HepG2 (cell line): ENCODE measurements around the gene ZNF10. TPM values are rescaled to one million over a fixed set of nuclear protein-coding genes. Genes with fewer than 3 reads are reported as not detected.

Experiments used
- ATAC-seq: fragments of 200-7000 bp; cut with Tn5 transposase; 3 replicates; pipeline ENCODE4 v1.9.1; 2020; ENCODE audit warnings: mild to moderate bottlenecking, moderate library complexity
- BruUV-seq: library from RNA; stranded (reverse); fragments of 400-500 nt; replicated peaks from 2 replicates; lab custom pipeline; 2021; lab: Mats Ljungman, UMichigan
- CTCF ChIA-PET: fragments of 300-600 bp; formaldehyde crosslinking; extraction: SDS; loops from one replicate; lab custom pipeline; 2021; ENCODE audit warnings: low total read pairs, inconsistent platforms, low intra/inter-chr PET ratio; lab: Yijun Ruan, JAX
- POLR2A ChIA-PET: fragments of 350-600 bp; sonication (Branson Sonifier 250); formaldehyde crosslinking; loops from one replicate; lab custom pipeline; 2020; ENCODE audit warnings: antibody characterized with exemption, inconsistent platforms; lab: Yijun Ruan, JAX
- DNase-seq: peaks from one replicate; pipeline ENCODE4 v3.0.0-alpha.2; 2015; ENCODE audit warnings: low spot score
- FAIRE-seq: peaks from 3 replicates; lab custom pipeline; 2011; peaks lifted over from hg19 to GRCh38; lab: Jason Lieb, UNC
- H2AFZ ChIP-seq: one replicate; pipeline ENCODE4 v1.6.1; 2011; ENCODE audit warnings: low read length, inconsistent platforms
- H3K27ac ChIP-seq: fragments of 300-600 bp; 3 replicates; pipeline ENCODE4 v1.8.0; 2011; ENCODE audit warnings: mixed run types, mild to moderate bottlenecking, mixed read lengths, low read length, inconsistent platforms; ENCODE audit not compliant: insufficient read depth; ENCODE audit errors: extremely low read length
- H3K27me3 ChIP-seq, 2 experiments: fragments of 200-600 bp in 1 of 2; 2 replicates in 1 of 2; 3 replicates in 1 of 2; pipeline versions ENCODE4 v1.6.0 to v1.8.0; 2011; ENCODE audit warnings: low read length in 2 of 2, mild to moderate bottlenecking in 2 of 2, moderate library complexity in 2 of 2, inconsistent platforms in 1 of 2; ENCODE audit not compliant: insufficient read depth in 2 of 2, control insufficient read depth in 1 of 2
- H3K36me3 ChIP-seq, 2 experiments: fragments of 200-600 bp in 1 of 2; replicated peaks in 1 of 2; 2 replicates in 1 of 2; 3 replicates in 1 of 2; pipeline versions ENCODE4 v1.5.1 to v1.8.0; 2011; ENCODE audit warnings: low read length in 2 of 2, inconsistent platforms in 1 of 2; ENCODE audit not compliant: insufficient read depth in 2 of 2, control insufficient read depth in 1 of 2
- H3K4me1 ChIP-seq: 2 replicates; pipeline ENCODE4 v1.5.1; 2012; ENCODE audit warnings: low read length, inconsistent platforms; ENCODE audit not compliant: insufficient read depth
- H3K4me2 ChIP-seq: 2 replicates; pipeline ENCODE4 v1.6.0; 2011; ENCODE audit warnings: low read depth, low read length, inconsistent platforms
- H3K4me3 ChIP-seq, 3 experiments: fragments of 200-600 bp in 1 of 3; sonication (generic), shearing (Covaris generic) in 1 of 3; replicated peaks in 1 of 3; 2 replicates each; pipeline ENCODE4 v1.5.1; 2011 to 2016; ENCODE audit warnings: low read length in 3 of 3, inconsistent platforms in 2 of 3, low read depth in 2 of 3, mild to moderate bottlenecking in 2 of 3, control low read depth in 1 of 3, mixed read lengths in 1 of 3; ENCODE audit not compliant: insufficient read depth in 1 of 3
- H3K79me2 ChIP-seq: one replicate; pipeline ENCODE4 v1.6.1; 2011; ENCODE audit warnings: low read length, inconsistent platforms; ENCODE audit not compliant: insufficient read depth
- H3K9ac ChIP-seq: 2 replicates; pipeline ENCODE4 v1.6.0; 2011; ENCODE audit warnings: mild to moderate bottlenecking, low read depth, low read length, inconsistent platforms; ENCODE audit not compliant: insufficient read depth
- H3K9me3 ChIP-seq: 2 replicates; pipeline ENCODE4 v1.5.1; 2012; ENCODE audit warnings: mild to moderate bottlenecking, low read length
- H4K20me1 ChIP-seq: 2 replicates; pipeline ENCODE4 v1.6.0; 2011; ENCODE audit warnings: inconsistent platforms, mild to moderate bottlenecking, low read length, moderate library complexity; ENCODE audit not compliant: insufficient read depth
- AHR ChIP-seq: IDR thresholded peaks from 2 replicates; pipeline ENCODE4 v1.6.1; 2018; ENCODE audit warnings: missing genetic modification reagents, missing compliant biosample characterization
- CEBPB ChIP-seq: IDR thresholded peaks from 2 replicates; pipeline ENCODE4 v1.6.1; 2011; ENCODE audit warnings: low read depth, low read length, improper control_type of control experiment, borderline replicate concordance
- ELF1 ChIP-seq: sonication (generic); formaldehyde crosslinking; IDR thresholded peaks from 2 replicates; pipeline ENCODE4 v1.4.0; 2020; ENCODE audit warnings: missing genetic modification reagents
- GLI4 ChIP-seq: sonication (generic); formaldehyde crosslinking; IDR thresholded peaks from 2 replicates; pipeline ENCODE4 v1.5.1; 2020; ENCODE audit warnings: missing genetic modification reagents, mild to moderate bottlenecking, moderate library complexity, borderline replicate concordance
- IKZF4 ChIP-seq: sonication (generic); formaldehyde crosslinking; IDR thresholded peaks from 2 replicates; pipeline ENCODE4 v1.5.1; 2020; ENCODE audit warnings: borderline replicate concordance, mild to moderate bottlenecking, low read depth, missing genetic modification reagents; ENCODE audit errors: not compliant biosample characterization
- IRX3 ChIP-seq: sonication (generic); formaldehyde crosslinking; IDR thresholded peaks from 2 replicates; pipeline ENCODE4 v1.8.1; 2023; ENCODE audit warnings: mild to moderate bottlenecking, low read depth, missing genetic modification reagents, borderline replicate concordance
- JUN ChIP-seq: sonication (generic); formaldehyde crosslinking; IDR thresholded peaks from 2 replicates; pipeline ENCODE4 v1.4.0; 2020; ENCODE audit warnings: mild to moderate bottlenecking, missing genetic modification reagents
- KDM3A ChIP-seq: IDR thresholded peaks from 2 replicates; pipeline ENCODE4 v1.6.1; 2018; ENCODE audit warnings: low read depth, missing compliant biosample characterization
- MTF1 ChIP-seq: sonication (generic); formaldehyde crosslinking; IDR thresholded peaks from 2 replicates; pipeline ENCODE4 v1.5.0; 2020; ENCODE audit warnings: missing genetic modification reagents
- MZF1 ChIP-seq: sonication (generic); formaldehyde crosslinking; IDR thresholded peaks from 2 replicates; pipeline ENCODE4 v1.8.1; 2023; ENCODE audit warnings: mild to moderate bottlenecking, missing genetic modification reagents, borderline replicate concordance
- NR2F2 ChIP-seq: IDR thresholded peaks from 2 replicates; pipeline ENCODE4 v1.6.1; 2012; ENCODE audit warnings: low read depth, inconsistent platforms, borderline replicate concordance
- ZNF572 ChIP-seq: sonication (generic); formaldehyde crosslinking; IDR thresholded peaks from 2 replicates; pipeline ENCODE4 v1.5.1; 2020; ENCODE audit warnings: mild to moderate bottlenecking, missing genetic modification reagents
- WGBS: methylation state at CpG from one replicate; pipeline ENCODE4 v1.1.6; 2017; ENCODE audit warnings: low lambda C conversion rate; 5-methylcytosine and 5-hydroxymethylcytosine counted together
- in situ Hi-C: cut with HindIII; loops from 2 replicates; pipeline ENCODE4 v1.10.0; 2017; ENCODE audit warnings: low pct_unique_long_range_greater_than_20kb; ENCODE audit not compliant: extremely low pct_ligation_motif_present
- intact Hi-C: fragments of 100-400 bp; cut with micrococcal nuclease; formaldehyde crosslinking; loops from one replicate; pipeline ENCODE4 v1.10.0; 2022; ENCODE audit not compliant: unreplicated experiment
- polyA plus RNA-seq, 8 experiments: library from polyadenylated mRNA; depleted of rRNA in 3 of 8; stranded (reverse) in 7 of 8; unstranded in 1 of 8; fragments of >200 nt; fragmentation: Illumina TruSeq in 4 of 8; extraction: Trizol in 4 of 8; gene quantifications; 2 replicates each; pipeline versions ENCODE4 v1.2.1 to v1.2.3, GENCODE V29; 2011 to 2016; ENCODE audit warnings: low read depth in 4 of 8, missing spikeins in 1 of 8, mixed read lengths in 1 of 8; ENCODE audit not compliant: insufficient read depth in 1 of 8
- total RNA-seq, 5 experiments: library from RNA; depleted of rRNA; stranded (reverse); fragments of >200 nt; fragmentation: Illumina TruSeq; extraction: Trizol; gene quantifications; 2 replicates each; pipeline ENCODE4 v1.2.3, GENCODE V29; 2016; ENCODE audit warnings: low read depth in 1 of 5
- TF ChIP-seq, protein P1 (sequence below): sonication (generic); formaldehyde crosslinking; conservative IDR thresholded peaks from 2 replicates; pipeline ENCODE4 v1.8.0; 2022; ENCODE audit warnings: low read depth, missing genetic modification reagents

The ZNF10 gene
- total and polyA plus RNA-seq, 2 of the 13 experiments (the other 11 are each of a cell fraction or from before 2014, with no cell fraction given), result 2.9 to 6.5 TPM

DNA sequence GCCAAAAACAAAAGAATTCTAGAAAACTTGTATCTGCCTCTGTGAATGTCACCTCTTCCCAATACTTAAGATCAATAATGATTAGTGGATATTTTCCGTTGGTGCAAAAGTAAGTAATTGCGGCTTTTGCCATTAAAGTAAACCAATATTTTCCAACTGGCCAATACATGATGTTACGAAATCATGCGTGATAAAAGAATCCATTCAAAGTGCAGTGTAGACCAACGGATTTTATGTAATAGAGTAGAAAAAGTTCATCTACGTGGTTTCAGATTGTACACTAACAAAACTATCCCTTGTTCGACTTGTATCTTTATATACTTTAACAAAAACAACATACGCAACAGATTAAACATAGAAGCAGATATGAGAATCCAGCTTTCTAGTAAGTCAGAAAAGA, 50.2 kb downstream of the ZNF10 start:
- no peak for DNase-seq
- H3K9ac ChIP-seq, result 0 out of 2 replicates have a peak overlapping the region, but pooled peaks have one; percentile 27
- peaks cover 80% of the 10 kb centered on the region for H3K9me3 ChIP-seq
- H3K4me2 ChIP-seq, result peak overlapping the region; percentile 70; the same call in 1 of the 2 replicates
- peak overlapping the region in 2 of 3 experiments; percentile 89 to 96; a peak in 1 of 6 replicates for H3K4me3 ChIP-seq
- no peak for TF ChIP-seq KDM3A
- TF ChIP-seq CEBPB, result peak; percentile 45; the same call in 1 of the 2 replicates
- intact Hi-C loops (loop anchor here (1.0 kb wide), 1 partner anchor 100 kb away; the partner anchor contains the start of gene ZNF140), in situ Hi-C loops (no loop called here)
- H3K27me3 ChIP-seq, result no peaks in the 10 kb centered on the region; a peak in 1 of 5 replicates
- H3K4me1 ChIP-seq, result peaks cover 9% of the 10 kb centered on the region; the same call in 1 of the 2 replicates
- ChIA-PET POLR2A (interaction anchor here (1.4 to 1.8 kb wide), 3 partner anchors 50 to 195 kb away, joined by 13 to 18 read pairs (median 14); partner anchors contain the start of genes ZNF10, ZNF26 and ZNF891), CTCF (interaction anchor here (1.3 to 2.2 kb wide), 3 partner anchors 100 to 204 kb away, joined by 3 to 10 read pairs (median 9); partner anchors contain the start of gene ZNF140)
- WGBS, result 82% methylated on average over 8 of the region's 8 CpGs
- peaks cover 7 to 21% of the 10 kb centered on the region in 2 experiments; a peak in 4 of 5 replicates for H3K36me3 ChIP-seq
- no TSS peak for BruUV-seq
- no peaks in the 10 kb centered on the region for H4K20me1 ChIP-seq
- ATAC-seq, result no peak
- H2AFZ ChIP-seq, result peak overlapping the region; percentile 87
- FAIRE-seq, result no peak
- H3K79me2 ChIP-seq, result peaks cover 3% of the 10 kb centered on the region
- no peak overlapping the region for H3K27ac ChIP-seq

DNA sequence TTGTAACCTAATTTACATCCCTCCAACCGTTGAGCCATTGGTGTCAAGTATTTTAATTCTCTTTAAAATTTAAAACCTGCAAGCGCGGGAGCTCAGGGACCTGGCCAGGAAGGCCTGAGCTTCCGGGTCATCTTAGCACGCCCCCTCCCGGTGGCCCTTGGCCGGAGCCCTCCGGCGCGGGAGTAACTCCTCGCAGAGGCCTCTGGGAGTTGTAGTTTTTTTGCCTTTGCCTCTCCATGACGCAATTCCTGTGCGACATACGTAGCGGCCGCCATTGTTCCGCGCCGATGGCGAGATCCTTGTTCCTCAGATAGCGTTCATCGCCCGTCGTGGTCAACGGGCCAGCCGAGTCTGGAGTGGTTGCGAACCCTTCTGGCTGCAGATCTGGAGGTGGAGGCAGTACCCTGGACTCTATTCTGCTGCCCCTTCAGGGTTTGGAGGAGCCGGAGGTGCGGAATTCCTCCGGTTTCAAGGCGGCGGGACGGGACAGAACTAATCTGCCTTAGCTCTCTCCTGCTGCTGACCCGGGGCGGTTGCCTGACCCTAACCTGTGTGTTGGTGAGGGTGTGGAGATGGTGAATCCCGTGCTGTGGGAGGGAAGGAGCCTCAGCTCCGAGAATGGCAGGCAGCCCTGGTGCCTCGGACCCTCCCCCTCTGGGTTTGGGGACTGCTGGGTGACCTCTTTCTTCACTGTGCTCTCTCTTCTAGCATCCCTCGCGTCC, 51.0 kb downstream of the ZNF10 start, which contains the start of gene ZNF268:
ZNF268 (plus strand) TSS at position 258 of the 722 bp plus-strand sequence. CDS start 503 bp downstream, outside the sequence.
- DNase-seq (peak; percentile 88), FAIRE-seq (peak; percentile 86), ATAC-seq (peak; percentile 97)
- H3K4me3 ChIP-seq, result peak within 1 kb of the TSS; percentile 89 to 99 (median 96)
- H3K9me3 ChIP-seq, result peaks cover 82% of the 10 kb centered on the region
- ChIA-PET POLR2A (interaction anchor here (1.0 to 1.8 kb wide), 4 partner anchors 51 to 195 kb away, joined by 3 to 18 read pairs (median 14); partner anchors contain the start of genes ZNF10, ZNF26 and ZNF891), CTCF (interaction anchor here (1.3 to 2.2 kb wide), 3 partner anchors 101 to 205 kb away, joined by 3 to 10 read pairs (median 9); partner anchors contain the start of gene ZNF140)
- H2AFZ ChIP-seq, result peak within 1 kb of the TSS; percentile 87
- TSS peak; percentile 72 for BruUV-seq
- peaks cover 9% of the 10 kb centered on the region; the same call in 1 of the 2 replicates for H3K4me1 ChIP-seq
- peak within 1 kb of the TSS; percentile 70 for H3K4me2 ChIP-seq
- H3K36me3 ChIP-seq, result peaks cover 7 to 28% of the 10 kb centered on the region in 2 experiments; a peak in 4 of 5 replicates
- no peaks in the 10 kb centered on the region; a peak in 1 of 5 replicates for H3K27me3 ChIP-seq
- 2% methylated on average over 31 of the region's 40 CpGs for WGBS
- intact Hi-C loops (loop anchor here (1.0 kb wide), 1 partner anchor 101 kb away; the partner anchor contains the start of gene ZNF140), in situ Hi-C loops (no loop called here)
- peak within 1 kb of the TSS; percentile 95 for H3K9ac ChIP-seq
- peaks cover 3% of the 10 kb centered on the region for H3K79me2 ChIP-seq
- peak within 1 kb of the TSS; percentile 72 for H3K27ac ChIP-seq
- no peaks in the 10 kb centered on the region for H4K20me1 ChIP-seq
- TF ChIP-seq IRX3 (CRISPR knock-in tag) (no peak), AHR (peak; percentile 80), JUN (CRISPR knock-in tag) (no peak), IKZF4 (CRISPR knock-in tag) (no peak), ELF1 (peak; percentile 95), GLI4 (CRISPR knock-in tag) (no peak), MZF1 (no peak), ZNF572 (CRISPR knock-in tag) (0 out of 2 replicates have a peak, but pooled peaks have one; percentile 27), MTF1 (CRISPR knock-in tag) (no peak), NR2F2 (0 out of 2 replicates have a peak, but pooled peaks have one; percentile 20)
- TF ChIP-seq, protein P1, sequence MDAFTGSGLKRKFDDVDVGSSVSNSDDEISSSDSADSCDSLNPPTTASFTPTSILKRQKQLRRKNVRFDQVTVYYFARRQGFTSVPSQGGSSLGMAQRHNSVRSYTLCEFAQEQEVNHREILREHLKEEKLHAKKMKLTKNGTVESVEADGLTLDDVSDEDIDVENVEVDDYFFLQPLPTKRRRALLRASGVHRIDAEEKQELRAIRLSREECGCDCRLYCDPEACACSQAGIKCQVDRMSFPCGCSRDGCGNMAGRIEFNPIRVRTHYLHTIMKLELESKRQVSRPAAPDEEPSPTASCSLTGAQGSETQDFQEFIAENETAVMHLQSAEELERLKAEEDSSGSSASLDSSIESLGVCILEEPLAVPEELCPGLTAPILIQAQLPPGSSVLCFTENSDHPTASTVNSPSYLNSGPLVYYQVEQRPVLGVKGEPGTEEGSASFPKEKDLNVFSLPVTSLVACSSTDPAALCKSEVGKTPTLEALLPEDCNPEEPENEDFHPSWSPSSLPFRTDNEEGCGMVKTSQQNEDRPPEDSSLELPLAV (CRISPR knock-in tag), result no peak
